ENCODE results near the gene TNF.

The TNF gene

GRCh38 chr6:31534521-31535040 is 40.8 kb upstream of the TNF start:
- DNase-seq (ENCODE audit: extremely low spot score) = no peak
- ChIA-PET CTCF (interaction anchor here (1.0 to 1.3 kb wide), 3 partner anchors 9 to 17 kb away, joined by 3 to 5 read pairs (median 3); no protein-coding TSS in a partner anchor), POLR2A (interaction anchor here (1.5 kb wide), 1 partner anchor 64 kb away, joined by 4 read pairs; no protein-coding TSS in a partner anchor)
- no peak for TF ChIP-seq CTCF (IDR thresholded peaks at IDR 0.05; ENCODE audit: control extremely low read depth, extremely low read depth, low read depth, missing control alignments)

- no peak for TF ChIP-seq CTCF (IDR thresholded peaks at IDR 0.05; ENCODE audit: control extremely low read depth, extremely low read depth, low read depth, missing control alignments)
- POLR2A ChIA-PET = interaction anchor here (0.5 to 1.5 kb wide), 3 partner anchors 10 to 63 kb away, joined by 3 to 4 read pairs (median 4); no protein-coding TSS in a partner anchor
- DNase-seq (ENCODE audit: extremely low spot score) = no peak
- CTCF ChIA-PET = interaction anchor here (1.1 to 1.3 kb wide), 2 partner anchors 11 to 63 kb away, joined by 3 to 5 read pairs; partner anchors contain the start of gene ATP6V1G2
Observed at GRCh38 chr6:31535538-31536324, 39.6 kb upstream of the TNF start.

- ChIA-PET POLR2A (interaction anchor here (0.5 to 1.6 kb wide), 3 partner anchors 9 to 297 kb away, joined by 3 to 4 read pairs (median 4); no protein-coding TSS in a partner anchor), CTCF (interaction anchor here (0.5 to 54.8 kb wide), 4 partner anchors 11 to 53 kb away, joined by 3 to 2725 read pairs (median 3); partner anchors contain the start of genes LST1, LTB, NCR3 and TNF)
- no peak for DNase-seq (ENCODE audit: extremely low spot score)
- TF ChIP-seq CTCF (IDR thresholded peaks at IDR 0.05; ENCODE audit: control extremely low read depth, extremely low read depth, low read depth, missing control alignments) = no peak
Observed at GRCh38 chr6:31538805-31539400, 36.5 kb upstream of the TNF start.

GRCh38 chr6:31540640-31541039 is 34.7 kb upstream of the TNF start:
- ChIA-PET POLR2A (interaction anchor here (1.5 to 2.2 kb wide), 7 partner anchors 9 to 78 kb away, joined by 5 to 14 read pairs (median 7); partner anchors contain the start of genes MCCD1 and TNF), CTCF (interaction anchor here (1.6 to 54.8 kb wide), 6 partner anchors 9 to 51 kb away, joined by 4 to 2725 read pairs (median 8); partner anchors contain the start of genes LST1, LTB, MCCD1 and NCR3)
- DNase-seq (ENCODE audit: extremely low spot score) = no peak
- no peak for TF ChIP-seq CTCF (IDR thresholded peaks at IDR 0.05; ENCODE audit: control extremely low read depth, extremely low read depth, low read depth, missing control alignments)

- CTCF ChIA-PET = interaction anchor here (0.8 to 54.8 kb wide), 11 partner anchors 9 to 289 kb away, joined by 3 to 2725 read pairs (median 4); partner anchors contain the start of genes LST1, LTB, MCCD1 and NCR3
- TF ChIP-seq CTCF (IDR thresholded peaks at IDR 0.05; ENCODE audit: control extremely low read depth, extremely low read depth, low read depth, missing control alignments) = no peak
Observed at GRCh38 chr6:31541059-31541657, 34.2 kb upstream of the TNF start.

More at GRCh38 chr6:31541059-31541657, 34.2 kb upstream of the TNF start:
- POLR2A ChIA-PET = interaction anchor here (0.6 to 2.2 kb wide), 18 partner anchors 10 to 589 kb away, joined by 3 to 14 read pairs (median 4); partner anchors contain the start of genes LST1, LTA, MCCD1 and MICB
- peak; percentile 41 for DNase-seq (ENCODE audit: extremely low spot score)

All from GM10248 (cell line).